Liver (tissue), 9 donors: ENCODE data around the gene FAM83B. TPM values are rescaled to one million over a fixed set of nuclear protein-coding genes. Genes with fewer than 3 reads are reported as not detected.

Experiments
- DNase-seq: peaks from one replicate; pipeline ENCODE4 v3.0.0-alpha.2; 2017; ENCODE audit warnings: low spot score
- H3K27ac ChIP-seq, 2 donors: one replicate each; pipeline ENCODE4 v1.7.0; 2013; ENCODE audit warnings: inconsistent platforms in 2 of 2, low read length in 2 of 2, control low read depth in 1 of 2, low read depth in 1 of 2, mild to moderate bottlenecking in 1 of 2
- H3K27me3 ChIP-seq, 4 donors: one replicate each; pipeline versions ENCODE4 v1.6.1 to v1.7.0; 2013; ENCODE audit warnings: low read length in 3 of 4, inconsistent platforms in 1 of 4, mild to moderate bottlenecking in 1 of 4, moderate library complexity in 1 of 4; ENCODE audit not compliant: control insufficient read depth in 4 of 4, insufficient read depth in 4 of 4
- H3K36me3 ChIP-seq, 4 donors: one replicate each; pipeline versions ENCODE4 v1.6.1 to v1.7.0; 2013; ENCODE audit warnings: low read length in 3 of 4, mild to moderate bottlenecking in 3 of 4, low read depth in 1 of 4, moderate library complexity in 1 of 4; ENCODE audit not compliant: control insufficient read depth in 4 of 4, insufficient read depth in 3 of 4
- H3K4me1 ChIP-seq, 4 donors: one replicate each; pipeline versions ENCODE4 v1.6.1 to v1.7.0; 2013; ENCODE audit warnings: low read length in 3 of 4, mild to moderate bottlenecking in 3 of 4, moderate library complexity in 1 of 4; ENCODE audit not compliant: control insufficient read depth in 4 of 4, insufficient read depth in 4 of 4
- H3K4me3 ChIP-seq, 3 donors: one replicate each; pipeline versions ENCODE4 v1.6.1 to v1.7.0; 2013; ENCODE audit warnings: low read length in 3 of 3, control low read depth in 1 of 3, low read depth in 1 of 3, mild to moderate bottlenecking in 1 of 3
- H3K9ac ChIP-seq, 2 donors: one replicate each; pipeline ENCODE4 v1.7.0; 2013; ENCODE audit warnings: low read length in 2 of 2, mild to moderate bottlenecking in 2 of 2, moderate library complexity in 2 of 2, control low read depth in 1 of 2, low read depth in 1 of 2
- H3K9me3 ChIP-seq, 4 donors: one replicate each; pipeline versions ENCODE4 v1.6.1 to v1.7.0; 2013; ENCODE audit warnings: low read length in 3 of 4; ENCODE audit not compliant: control insufficient read depth in 4 of 4
- EGR1 ChIP-seq, 2 donors: IDR thresholded peaks; 2 replicates each; pipeline ENCODE4 v1.6.1; 2016 to 2018; ENCODE audit warnings: antibody characterized with exemption in 2 of 2, low read depth in 2 of 2
- FOXA1 ChIP-seq: IDR thresholded peaks from 2 replicates; pipeline ENCODE4 v1.6.1; 2016; ENCODE audit warnings: antibody characterized with exemption
- FOXA2 ChIP-seq: IDR thresholded peaks from 2 replicates; pipeline ENCODE4 v1.6.1; 2016; ENCODE audit warnings: antibody characterized with exemption
- HNF4A ChIP-seq, 2 donors: conservative IDR thresholded peaks; 2 replicates each; pipeline ENCODE4 v1.6.1; 2016; ENCODE audit warnings: antibody characterized with exemption in 2 of 2, mild to moderate bottlenecking in 2 of 2
- HNF4G ChIP-seq: IDR thresholded peaks from 2 replicates; pipeline ENCODE4 v1.6.1; 2016; ENCODE audit warnings: antibody characterized with exemption
- JUND ChIP-seq, 2 donors: IDR thresholded peaks; 2 replicates each; pipeline ENCODE4 v1.6.1; 2016; ENCODE audit warnings: antibody characterized with exemption in 2 of 2
- NR2F2 ChIP-seq: IDR thresholded peaks from 2 replicates; pipeline ENCODE4 v1.6.1; 2016; ENCODE audit warnings: antibody characterized with exemption
- RAD21 ChIP-seq, 2 donors: IDR thresholded peaks; 2 replicates each; pipeline ENCODE4 v1.6.1; 2016; ENCODE audit warnings: antibody characterized with exemption in 2 of 2, mild to moderate bottlenecking in 2 of 2
- RXRA ChIP-seq, 2 donors: IDR thresholded peaks; 2 replicates each; pipeline ENCODE4 v1.6.1; 2017 to 2018; ENCODE audit warnings: antibody characterized with exemption in 2 of 2, mild to moderate bottlenecking in 1 of 2
- SP1 ChIP-seq: IDR thresholded peaks from 2 replicates; pipeline ENCODE4 v1.6.1; 2018; ENCODE audit warnings: antibody characterized with exemption, mild to moderate bottlenecking
- TAF1 ChIP-seq: conservative IDR thresholded peaks from 2 replicates; pipeline ENCODE4 v1.6.1; 2016; ENCODE audit warnings: antibody characterized with exemption, mild to moderate bottlenecking
- WGBS: extraction: QIAGEN DNeasy Blood & Tissue Kit; methylation state at CpG from one replicate; pipeline ENCODE4 v1.1.7; 2013; 5-methylcytosine and 5-hydroxymethylcytosine counted together
- polyA plus RNA-seq, 2 donors: library from polyadenylated mRNA; stranded (reverse) in 1 of 2; unstranded in 1 of 2; fragments of 200-250 nt in 1 of 2; fragments of >200 nt in 1 of 2; fragmentation: Nextera tagmentation in 1 of 2; extraction: Ambion mirVana in 1 of 2; gene quantifications; one replicate each; pipeline versions ENCODE4 v1.2.1 to v1.2.3, GENCODE V29; 2013 to 2015
- total RNA-seq, 2 donors: library from RNA; depleted of rRNA; stranded (reverse); fragments of >200 nt; gene quantifications; one replicate each; pipeline ENCODE4 v1.2.3, GENCODE V29; 2014
- TF ChIP-seq, protein P1 (sequence below): fragments of 150-350 bp; IDR thresholded peaks from 2 replicates; pipeline ENCODE4 v1.5.1; 2017; ENCODE audit warnings: improper control_type of control experiment, low read depth, low read length; ENCODE audit not compliant: missing input control
- TF ChIP-seq, protein P2 (sequence below): IDR thresholded peaks from 2 replicates; pipeline ENCODE4 v1.6.1; 2016; ENCODE audit warnings: antibody characterized with exemption
- TF ChIP-seq, protein P3 (sequence below): IDR thresholded peaks from 2 replicates; pipeline ENCODE4 v1.6.1; 2016; ENCODE audit warnings: antibody characterized with exemption
- TF ChIP-seq, protein P4 (sequence below): IDR thresholded peaks from 2 replicates; pipeline ENCODE4 v1.6.1; 2016; ENCODE audit warnings: antibody characterized with exemption
- donor health status: healthy.
- donor health status: healthy.
- donor health status: healthy.
- donor health status: healthy.
- donor health status: healthy.

FAM83B gene
- total and polyA plus RNA-seq, 4 donors, result 0.07 to 0.50 (median 0.16) TPM

DNA sequence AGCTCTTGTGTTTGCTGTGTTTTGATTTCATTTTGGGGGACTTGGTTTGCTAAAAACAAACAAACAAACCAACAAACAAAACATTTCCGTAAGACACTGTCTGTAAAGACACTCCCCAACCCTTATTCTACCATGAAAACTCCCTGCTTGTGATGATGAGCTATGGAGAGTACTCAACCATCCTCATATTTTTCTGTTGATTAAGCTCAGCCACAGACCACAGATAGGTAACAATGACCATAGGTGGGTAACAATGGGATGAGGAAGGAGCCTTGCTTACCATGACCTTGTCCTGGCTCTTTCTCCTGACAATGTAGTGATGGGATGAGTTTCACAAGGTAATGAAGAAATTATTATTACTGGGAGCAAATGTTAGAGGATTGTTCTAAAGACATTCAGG, 11.4 kb upstream of the FAM83B start:
- WGBS, result 70% methylated on average over 1 of the region's 1 CpG
- DNase-seq, result no peak
- Histone ChIP-seq H3K27ac (no peak overlapping the region), H3K9ac (no peak overlapping the region), H3K36me3 (no peaks in the 10 kb centered on the region), H3K4me1 (no peaks in the 10 kb centered on the region), H3K27me3 (no peaks in the 10 kb centered on the region), H3K4me3 (no peak overlapping the region), H3K9me3 (no peaks in the 10 kb centered on the region)
- TF ChIP-seq RXRA (IDR thresholded peaks at IDR 0.05), result no peak
- no peak for TF ChIP-seq FOXA1
- TF ChIP-seq HNF4A (conservative IDR thresholded peaks at IDR 0.05), result no peak
- no peak for TF ChIP-seq RAD21 (IDR thresholded peaks at IDR 0.05)
- TF ChIP-seq HNF4G, result no peak
- no peak for TF ChIP-seq NR2F2
- TF ChIP-seq EGR1 (IDR thresholded peaks at IDR 0.05; ENCODE audit: low read depth in 2 of 2), result no peak
- TF ChIP-seq, protein P1, sequence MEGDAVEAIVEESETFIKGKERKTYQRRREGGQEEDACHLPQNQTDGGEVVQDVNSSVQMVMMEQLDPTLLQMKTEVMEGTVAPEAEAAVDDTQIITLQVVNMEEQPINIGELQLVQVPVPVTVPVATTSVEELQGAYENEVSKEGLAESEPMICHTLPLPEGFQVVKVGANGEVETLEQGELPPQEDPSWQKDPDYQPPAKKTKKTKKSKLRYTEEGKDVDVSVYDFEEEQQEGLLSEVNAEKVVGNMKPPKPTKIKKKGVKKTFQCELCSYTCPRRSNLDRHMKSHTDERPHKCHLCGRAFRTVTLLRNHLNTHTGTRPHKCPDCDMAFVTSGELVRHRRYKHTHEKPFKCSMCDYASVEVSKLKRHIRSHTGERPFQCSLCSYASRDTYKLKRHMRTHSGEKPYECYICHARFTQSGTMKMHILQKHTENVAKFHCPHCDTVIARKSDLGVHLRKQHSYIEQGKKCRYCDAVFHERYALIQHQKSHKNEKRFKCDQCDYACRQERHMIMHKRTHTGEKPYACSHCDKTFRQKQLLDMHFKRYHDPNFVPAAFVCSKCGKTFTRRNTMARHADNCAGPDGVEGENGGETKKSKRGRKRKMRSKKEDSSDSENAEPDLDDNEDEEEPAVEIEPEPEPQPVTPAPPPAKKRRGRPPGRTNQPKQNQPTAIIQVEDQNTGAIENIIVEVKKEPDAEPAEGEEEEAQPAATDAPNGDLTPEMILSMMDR, result no peak
- no peak for TF ChIP-seq FOXA2
- no peak for TF ChIP-seq TAF1
- TF ChIP-seq, protein P2, sequence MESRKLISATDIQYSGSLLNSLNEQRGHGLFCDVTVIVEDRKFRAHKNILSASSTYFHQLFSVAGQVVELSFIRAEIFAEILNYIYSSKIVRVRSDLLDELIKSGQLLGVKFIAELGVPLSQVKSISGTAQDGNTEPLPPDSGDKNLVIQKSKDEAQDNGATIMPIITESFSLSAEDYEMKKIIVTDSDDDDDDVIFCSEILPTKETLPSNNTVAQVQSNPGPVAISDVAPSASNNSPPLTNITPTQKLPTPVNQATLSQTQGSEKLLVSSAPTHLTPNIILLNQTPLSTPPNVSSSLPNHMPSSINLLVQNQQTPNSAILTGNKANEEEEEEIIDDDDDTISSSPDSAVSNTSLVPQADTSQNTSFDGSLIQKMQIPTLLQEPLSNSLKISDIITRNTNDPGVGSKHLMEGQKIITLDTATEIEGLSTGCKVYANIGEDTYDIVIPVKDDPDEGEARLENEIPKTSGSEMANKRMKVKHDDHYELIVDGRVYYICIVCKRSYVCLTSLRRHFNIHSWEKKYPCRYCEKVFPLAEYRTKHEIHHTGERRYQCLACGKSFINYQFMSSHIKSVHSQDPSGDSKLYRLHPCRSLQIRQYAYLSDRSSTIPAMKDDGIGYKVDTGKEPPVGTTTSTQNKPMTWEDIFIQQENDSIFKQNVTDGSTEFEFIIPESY, result no peak
- TF ChIP-seq, protein P3, sequence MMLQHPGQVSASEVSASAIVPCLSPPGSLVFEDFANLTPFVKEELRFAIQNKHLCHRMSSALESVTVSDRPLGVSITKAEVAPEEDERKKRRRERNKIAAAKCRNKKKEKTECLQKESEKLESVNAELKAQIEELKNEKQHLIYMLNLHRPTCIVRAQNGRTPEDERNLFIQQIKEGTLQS, result no peak

DNA sequence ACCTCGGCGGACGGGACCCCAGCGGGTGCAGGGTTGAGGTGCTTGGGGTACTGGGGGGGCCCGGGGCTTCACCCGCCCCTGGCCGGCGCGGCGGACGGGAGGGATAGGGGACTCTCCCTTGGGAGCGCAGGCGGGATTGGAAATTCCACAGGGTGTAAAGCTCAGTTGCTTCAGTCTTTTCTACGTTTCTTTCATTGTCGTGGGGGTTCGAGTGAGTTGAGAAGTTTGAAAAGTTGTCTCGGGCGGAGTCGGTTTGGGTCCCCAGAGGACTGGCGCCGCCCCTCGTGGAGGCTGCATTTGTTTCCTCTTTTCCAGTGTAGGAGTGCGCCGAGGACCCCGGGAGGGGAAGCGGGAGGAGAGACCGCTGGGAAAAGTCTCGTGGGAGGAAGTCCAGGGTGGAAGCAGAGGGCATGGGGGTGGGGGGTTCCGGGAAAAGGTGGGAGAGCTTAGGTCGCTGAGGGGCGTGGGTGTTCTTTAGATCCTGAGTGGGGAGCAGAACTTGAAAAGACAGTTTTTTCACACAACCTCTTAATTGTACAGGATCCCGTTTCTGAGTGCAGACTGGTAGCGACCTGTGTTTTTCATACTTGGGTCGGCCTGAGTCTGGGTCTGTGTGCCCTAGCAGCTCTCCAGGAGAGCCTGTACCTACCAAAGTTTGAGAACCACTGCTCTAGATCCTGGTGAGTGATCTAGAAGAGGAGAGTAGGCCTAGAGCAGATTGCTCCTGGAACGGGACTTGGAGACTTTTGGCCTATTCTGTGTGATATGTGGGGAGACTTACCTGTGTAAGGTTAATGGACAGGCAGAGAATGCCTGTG, 495 bp downstream of the FAM83B start:
- TF ChIP-seq SP1 (no peak), FOXA2 (no peak), JUND (IDR thresholded peaks at IDR 0.05) (no peak)
- TF ChIP-seq, protein P4, sequence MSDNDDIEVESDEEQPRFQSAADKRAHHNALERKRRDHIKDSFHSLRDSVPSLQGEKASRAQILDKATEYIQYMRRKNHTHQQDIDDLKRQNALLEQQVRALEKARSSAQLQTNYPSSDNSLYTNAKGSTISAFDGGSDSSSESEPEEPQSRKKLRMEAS, result no peak
- Histone ChIP-seq H3K9me3 (no peaks in the 10 kb centered on the region), H3K27me3 (peaks cover 0 to 10% (median 4%) of the 10 kb centered on the region in 4 donors), H3K9ac (no peak overlapping the region), H3K4me3 (peak overlapping the region in 2 of 3 donors; percentile 25 to 42), H3K27ac (peak overlapping the region in 1 of 2 donors; percentile 46), H3K4me1 (peaks cover 0 to 10% (median 2%) of the 10 kb centered on the region in 4 donors), H3K36me3 (no peaks in the 10 kb centered on the region)
- DNase-seq, result no peak
- 6% methylated on average over 35 of the region's 35 CpGs for WGBS
